Measurements from ENCODE around the gene CCDC57. TPM values are rescaled to one million over a fixed set of nuclear protein-coding genes. Genes with fewer than 3 reads are reported as not detected.

The CCDC57 gene
- total RNA-seq, 1 donor from 2014 or later: 92.1 TPM

GRCh38 chr17:82155606-82156005 is 57.0 kb downstream of the CCDC57 start:
- TF ChIP-seq CTCF (IDR thresholded peaks at IDR 0.05; ENCODE audit: unreplicated experiment): no peak
- no peaks in the 10 kb centered on the region for H3K27me3 Mint-ChIP-seq (ENCODE audit: low read depth)
- no peak overlapping the region for H3K4me3 Mint-ChIP-seq
- peaks cover 13% of the 10 kb centered on the region for H3K4me1 Mint-ChIP-seq
- no peak for DNase-seq (ENCODE audit: low spot score in 2 of 2, unreplicated experiment in 2 of 2)
- H3K27ac Mint-ChIP-seq: no peak overlapping the region
- H3K9me3 Mint-ChIP-seq: no peaks in the 10 kb centered on the region
- peaks cover 14% of the 10 kb centered on the region for H3K36me3 Mint-ChIP-seq

GRCh38 chr17:82154881-82155331 is 57.7 kb downstream of the CCDC57 start:
- no peak overlapping the region for H3K27ac Mint-ChIP-seq
- peaks cover 13% of the 10 kb centered on the region for H3K4me1 Mint-ChIP-seq
- H3K4me3 Mint-ChIP-seq: no peak overlapping the region
- no peaks in the 10 kb centered on the region for H3K9me3 Mint-ChIP-seq
- H3K27me3 Mint-ChIP-seq (ENCODE audit: low read depth): no peaks in the 10 kb centered on the region
- H3K36me3 Mint-ChIP-seq: peaks cover 11% of the 10 kb centered on the region
- DNase-seq (ENCODE audit: low spot score in 2 of 2, unreplicated experiment in 2 of 2): no peak
- TF ChIP-seq CTCF (IDR thresholded peaks at IDR 0.05; ENCODE audit: unreplicated experiment): no peak

- Mint-ChIP-seq H3K4me1 (peaks cover 13% of the 10 kb centered on the region), H3K4me3 (no peak overlapping the region), H3K9me3 (no peaks in the 10 kb centered on the region), H3K27me3 (ENCODE audit: low read depth) (no peaks in the 10 kb centered on the region), H3K36me3 (peaks cover 3% of the 10 kb centered on the region), H3K27ac (peak overlapping the region; percentile 79)
- TF ChIP-seq CTCF (IDR thresholded peaks at IDR 0.05; ENCODE audit: unreplicated experiment): peak; percentile 90
- DNase-seq (ENCODE audit: low spot score in 2 of 2, unreplicated experiment in 2 of 2): peak; percentile 53 to 88
These were observed 58.8 kb downstream of the CCDC57 start for GRCh38 chr17:82153745-82154375.

GRCh38 chr17:82153295-82153691 is 59.3 kb downstream of the CCDC57 start:
- H3K4me1 Mint-ChIP-seq: peaks cover 13% of the 10 kb centered on the region
- H3K27me3 Mint-ChIP-seq (ENCODE audit: low read depth): no peaks in the 10 kb centered on the region
- H3K9me3 Mint-ChIP-seq: no peaks in the 10 kb centered on the region
- no peak for DNase-seq (ENCODE audit: low spot score in 2 of 2, unreplicated experiment in 2 of 2)
- no peak for TF ChIP-seq CTCF (IDR thresholded peaks at IDR 0.05; ENCODE audit: unreplicated experiment)
- no peak overlapping the region for H3K4me3 Mint-ChIP-seq
- H3K27ac Mint-ChIP-seq: peak overlapping the region; percentile 79
- H3K36me3 Mint-ChIP-seq: peaks cover 3% of the 10 kb centered on the region

- no peak for DNase-seq (ENCODE audit: low spot score in 2 of 2, unreplicated experiment in 2 of 2)
- Mint-ChIP-seq H3K27ac (peak overlapping the region; percentile 43), H3K4me1 (peaks cover 13% of the 10 kb centered on the region), H3K9me3 (no peaks in the 10 kb centered on the region), H3K36me3 (peaks cover 3% of the 10 kb centered on the region), H3K4me3 (no peak overlapping the region), H3K27me3 (ENCODE audit: low read depth) (no peaks in the 10 kb centered on the region)
- no peak for TF ChIP-seq CTCF (IDR thresholded peaks at IDR 0.05; ENCODE audit: unreplicated experiment)
These were observed 59.9 kb downstream of the CCDC57 start for GRCh38 chr17:82152556-82153294.
